Retinal pigment epithelial cell (primary cell): ENCODE measurements around the gene EMID1.

ENCODE experiments used
- DNase-seq: peaks from one replicate; pipeline ENCODE4 v3.0.0-alpha.2; 2010; ENCODE audit warnings: low read depth
- H3K4me3 ChIP-seq: 2 replicates; pipeline ENCODE4 v1.5.1; 2011; ENCODE audit warnings: mild to moderate bottlenecking, low read length, control low read depth, moderate library complexity
- CTCF ChIP-seq: conservative IDR thresholded peaks from 2 replicates; pipeline ENCODE4 v1.5.1; 2011; ENCODE audit warnings: low read depth, low read length, control low read depth, inconsistent platforms

EMID1 gene

GRCh38 chr22:29305836-29306174 is 100.1 kb downstream of the EMID1 start:
- TF ChIP-seq CTCF = no peak
- H3K4me3 ChIP-seq = no peak overlapping the region
- DNase-seq = no peak

- H3K4me3 ChIP-seq = peak within 1 kb of the TSS; percentile 74
- peak; percentile 64 for TF ChIP-seq CTCF
- no peak for DNase-seq
These were observed 100.6 kb downstream of the EMID1 start, which contains the start of gene GAS2L1 for GRCh38 chr22:29306175-29306834. Gene GAS2L1 (plus strand): TSS chr22:29306650. CDS start chr22:29308106, 1,456 bp downstream.

- peak overlapping the region; percentile 74 for H3K4me3 ChIP-seq
- no peak for DNase-seq
- TF ChIP-seq CTCF = no peak
These were observed 101.3 kb downstream of the EMID1 start for GRCh38 chr22:29306835-29307595.

- DNase-seq = no peak
- peak overlapping the region; percentile 74 for H3K4me3 ChIP-seq
- no peak for TF ChIP-seq CTCF
These were observed 102.0 kb downstream of the EMID1 start for GRCh38 chr22:29307596-29308147.

GRCh38 chr22:29308148-29308790 is 102.6 kb downstream of the EMID1 start:
- H3K4me3 ChIP-seq = no peak overlapping the region
- DNase-seq = no peak
- no peak for TF ChIP-seq CTCF

GRCh38 chr22:29308791-29309262 is 103.1 kb downstream of the EMID1 start:
- H3K4me3 ChIP-seq = no peak overlapping the region
- no peak for TF ChIP-seq CTCF
- no peak for DNase-seq
